HG02885 (cell line): ENCODE results near the gene ENOX1.

Source experiments
- ATAC-seq: cut with Tn5 transposase; IDR thresholded peaks from one replicate; pipeline ENCODE4 v1.9.1; 2021; ENCODE audit warnings: mild to moderate bottlenecking; ENCODE audit not compliant: unreplicated experiment, poor library complexity

Gene ENOX1

DNA sequence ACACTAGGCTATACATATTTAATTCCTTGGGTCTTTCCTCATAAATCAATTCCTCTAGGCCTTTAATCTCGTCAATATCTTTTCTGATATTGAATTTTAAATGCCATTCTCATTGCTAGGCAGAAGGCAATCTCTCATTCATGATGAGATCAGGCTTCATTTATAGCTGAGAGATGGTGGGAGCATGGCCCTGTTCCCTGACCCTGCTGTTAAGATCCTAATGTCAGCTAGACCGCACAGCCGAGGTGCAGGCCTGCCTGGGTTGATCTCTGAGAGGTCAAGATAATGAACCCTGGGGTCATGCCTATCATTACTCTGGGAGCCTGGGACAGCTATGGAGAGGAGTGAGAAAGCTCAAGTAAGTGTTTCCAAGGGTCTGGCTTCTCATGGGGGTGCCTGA is 509.6 kb downstream of the ENOX1 start:
- ATAC-seq: no peak

DNA sequence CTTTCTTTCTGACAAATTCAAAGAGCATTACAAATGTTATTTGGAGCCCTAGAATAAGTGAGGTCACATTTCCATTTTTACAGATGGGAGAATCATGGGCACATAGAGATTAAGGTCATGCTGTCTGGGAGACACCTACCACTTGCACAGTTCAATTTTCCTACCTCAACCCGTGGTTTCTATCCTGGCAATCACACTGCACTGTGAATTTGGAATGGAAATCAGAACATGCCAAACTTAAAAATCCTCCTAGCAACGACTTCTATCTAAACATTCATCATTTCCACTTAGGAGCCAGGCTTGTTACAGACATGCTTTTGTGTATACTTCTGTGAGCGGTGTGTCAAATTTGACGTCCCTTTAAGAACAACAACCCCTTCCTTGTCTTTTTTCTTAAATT is 511.9 kb downstream of the ENOX1 start:
- ATAC-seq: no peak

DNA sequence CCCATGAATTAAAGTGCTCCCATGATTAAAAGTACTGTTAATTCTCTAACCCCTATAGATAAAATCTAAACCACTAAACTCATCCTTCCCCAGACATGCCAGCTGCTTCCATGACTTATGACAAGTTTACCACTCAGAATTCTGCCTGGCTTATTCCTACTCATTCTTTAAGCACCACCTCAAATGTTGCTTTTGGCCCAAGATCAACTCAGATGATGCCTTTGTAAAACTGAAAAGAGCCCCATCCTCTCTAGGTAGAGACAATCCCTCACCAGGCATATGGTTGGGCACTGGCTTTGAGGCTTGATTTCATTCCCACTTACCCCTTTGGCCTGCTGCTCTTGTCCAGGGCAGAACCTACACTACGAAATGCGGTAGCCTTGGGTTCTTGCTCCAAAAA is 513.4 kb downstream of the ENOX1 start:
- ATAC-seq: no peak

DNA sequence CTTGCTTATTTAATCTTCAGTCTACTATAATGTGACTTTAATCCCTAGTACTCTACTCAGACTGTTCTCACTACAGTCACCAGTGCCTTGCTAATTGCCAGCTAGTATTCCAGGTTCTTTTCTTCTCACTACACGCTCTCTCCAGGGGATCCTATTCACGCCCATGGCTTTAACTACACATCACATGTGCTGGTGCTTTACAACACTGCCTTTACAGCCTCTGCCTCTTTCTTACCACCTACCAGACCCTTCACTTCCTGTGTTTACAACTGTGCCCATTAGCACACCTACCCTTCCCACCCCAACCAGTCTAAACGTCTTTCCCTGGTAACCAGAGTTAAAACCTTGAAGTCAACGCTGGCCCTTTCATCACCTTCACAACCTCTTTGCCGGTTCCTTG is 513.9 kb downstream of the ENOX1 start:
- ATAC-seq: no peak

DNA sequence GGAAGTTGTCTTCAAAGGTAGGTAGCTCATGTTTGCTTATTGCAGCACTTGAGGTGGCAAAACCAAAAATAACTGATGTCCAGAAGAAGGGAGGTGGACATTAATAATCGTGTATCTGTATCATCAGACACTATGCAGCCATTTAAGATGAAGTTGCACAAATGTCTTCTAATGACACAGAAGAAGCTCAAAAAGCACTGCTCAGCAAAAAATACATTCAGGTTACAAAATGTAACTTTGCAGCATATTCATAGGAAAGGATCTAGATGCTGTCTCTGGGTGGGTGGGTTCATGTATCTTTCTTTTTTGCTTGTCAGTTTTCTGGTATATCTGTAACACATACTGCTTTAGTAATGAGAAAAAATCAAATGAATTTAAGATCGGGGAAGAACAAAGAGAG is 515.6 kb downstream of the ENOX1 start:
- ATAC-seq: no peak

DNA sequence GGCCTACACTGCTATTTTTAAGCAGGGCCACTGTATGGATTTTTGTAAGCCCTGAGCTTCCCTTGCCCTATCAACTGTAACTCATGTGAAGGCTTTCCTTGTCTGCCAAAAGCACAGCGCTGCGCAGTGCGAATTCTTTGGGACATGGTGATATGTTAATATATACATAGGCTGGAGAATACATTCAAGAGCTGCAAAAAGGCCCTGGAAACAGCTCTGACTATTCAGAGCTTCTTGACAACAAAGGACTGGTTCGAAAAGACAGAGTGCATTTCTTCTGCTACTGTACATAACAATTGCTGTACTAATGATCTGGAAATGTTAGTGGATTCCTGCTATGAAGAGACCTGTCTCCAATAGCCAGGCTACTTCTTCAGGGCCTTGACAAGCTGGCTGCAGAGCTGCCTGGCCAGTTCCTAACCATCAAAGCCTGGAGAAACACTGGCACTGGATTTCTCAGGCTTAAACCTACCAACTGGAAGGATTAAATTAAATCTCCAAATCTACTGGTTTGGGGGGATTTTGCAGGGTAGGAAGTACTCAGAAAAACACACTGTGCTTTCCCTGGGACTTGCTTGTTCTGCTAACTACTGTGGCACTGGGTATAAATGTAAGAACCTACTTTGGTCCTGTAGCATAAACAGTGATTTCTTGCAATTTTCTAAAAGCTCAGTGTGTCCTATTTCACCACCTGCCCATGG is 516.5 kb downstream of the ENOX1 start:
- ATAC-seq: no peak

DNA sequence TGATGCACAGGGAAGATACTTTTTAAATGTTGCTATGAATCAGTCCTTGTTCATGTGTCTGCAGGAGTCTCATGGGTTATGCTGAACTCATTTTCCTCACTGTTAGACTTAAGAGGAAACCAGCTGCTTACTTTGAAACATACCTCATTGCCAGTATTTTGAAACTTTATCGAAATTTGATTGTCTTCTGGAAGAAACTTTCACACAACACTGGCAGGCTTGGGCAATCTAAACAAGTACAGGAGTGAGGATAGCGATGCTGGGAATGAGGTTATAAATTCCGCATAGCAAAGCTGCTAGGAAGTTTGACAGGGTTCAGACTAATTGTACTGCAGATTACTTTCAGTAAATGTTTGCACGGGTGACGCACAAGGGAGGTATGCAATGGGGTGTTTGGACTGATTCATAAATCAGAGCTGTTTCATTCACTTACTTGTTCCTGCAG is 517.7 kb downstream of the ENOX1 start:
- ATAC-seq: no peak

DNA sequence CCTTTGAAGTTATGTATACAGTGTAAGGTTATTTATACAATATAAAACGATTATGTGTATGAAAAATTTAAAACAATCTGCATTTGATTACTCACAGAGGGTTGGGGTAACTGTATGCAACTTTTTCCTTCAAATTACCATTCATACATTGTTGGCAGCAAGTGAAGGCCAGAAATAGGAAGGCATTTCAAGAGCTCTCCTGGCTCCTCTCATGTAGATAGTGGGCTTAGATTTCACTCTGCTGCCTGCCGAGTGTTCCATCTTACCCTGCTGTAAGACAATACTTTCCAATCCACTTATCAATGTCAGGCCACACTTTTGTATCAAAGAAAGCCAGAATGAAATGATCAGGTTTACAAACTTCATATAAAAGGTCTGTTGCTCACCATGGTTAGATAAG is 518.1 kb downstream of the ENOX1 start:
- no peak for ATAC-seq

DNA sequence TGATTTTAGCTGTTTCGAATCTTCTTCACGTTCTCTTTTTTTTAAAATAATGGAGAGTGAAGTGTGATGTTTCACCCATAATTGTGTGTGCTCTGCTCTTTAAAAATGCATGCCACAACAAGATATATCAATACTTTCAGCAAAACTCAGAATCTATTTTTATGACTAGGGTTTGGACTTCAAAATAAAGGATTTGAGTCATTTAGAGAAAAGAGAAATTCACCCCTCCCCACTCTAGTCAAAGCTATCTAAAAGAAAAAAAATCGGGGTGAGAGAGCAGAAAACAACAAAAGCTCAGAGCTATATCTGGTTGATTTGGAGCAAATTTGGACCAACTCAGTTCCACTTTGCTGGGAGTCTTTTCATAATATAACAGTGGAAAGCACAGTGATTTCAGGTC is 518.9 kb downstream of the ENOX1 start:
- ATAC-seq: peak; percentile 62

DNA sequence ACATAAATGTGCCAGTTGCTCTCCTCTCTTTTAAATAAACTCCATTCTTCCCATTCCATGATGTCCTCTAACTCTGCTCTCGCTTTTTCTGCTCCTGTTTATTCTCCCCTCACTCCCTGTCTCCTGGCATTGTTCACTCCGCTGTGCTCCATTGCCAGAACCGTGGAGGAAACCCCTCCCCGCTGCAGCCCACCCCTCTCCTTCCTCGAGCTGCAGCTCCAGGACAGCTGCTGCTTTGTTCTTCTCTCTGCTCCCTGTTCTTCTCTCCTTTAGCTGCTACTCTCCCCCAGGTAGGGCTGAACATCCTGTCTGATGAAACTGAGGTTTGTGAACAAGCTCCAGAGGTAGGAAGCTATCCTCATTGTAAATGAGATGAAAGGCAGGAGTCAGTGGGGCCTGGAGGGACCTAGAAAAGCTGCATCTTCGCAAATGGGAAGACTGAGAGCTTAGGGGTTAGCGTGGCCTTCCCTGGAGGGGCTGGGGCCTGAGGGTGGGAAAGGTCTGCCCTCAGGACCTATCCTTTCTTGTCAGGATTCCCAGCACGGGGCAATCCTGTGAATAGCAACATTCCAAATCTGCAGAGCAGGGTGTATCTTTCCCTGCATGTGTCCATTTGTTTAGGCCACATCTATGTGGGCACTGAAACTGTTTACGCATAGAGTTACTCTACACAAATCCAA is 519.7 kb downstream of the ENOX1 start:
- no peak for ATAC-seq

DNA sequence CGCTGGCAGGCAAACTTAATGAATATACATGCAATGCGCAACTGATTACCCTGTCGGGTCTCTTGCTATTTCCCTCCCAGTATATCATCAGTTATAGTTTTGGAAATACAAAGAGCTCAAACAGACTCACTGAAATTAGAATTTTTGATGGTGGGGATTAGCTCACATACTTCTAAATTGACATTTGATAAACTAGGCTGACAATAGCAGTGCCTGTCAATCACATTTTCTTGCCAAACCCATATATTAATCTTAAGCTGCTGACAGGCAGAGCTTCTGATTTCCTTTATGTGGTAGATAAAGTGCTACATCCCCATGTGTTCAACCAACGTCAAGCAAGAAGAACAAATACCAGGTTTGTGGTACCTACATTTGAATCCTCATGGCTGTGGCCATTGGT is 521.7 kb downstream of the ENOX1 start:
- no peak for ATAC-seq

DNA sequence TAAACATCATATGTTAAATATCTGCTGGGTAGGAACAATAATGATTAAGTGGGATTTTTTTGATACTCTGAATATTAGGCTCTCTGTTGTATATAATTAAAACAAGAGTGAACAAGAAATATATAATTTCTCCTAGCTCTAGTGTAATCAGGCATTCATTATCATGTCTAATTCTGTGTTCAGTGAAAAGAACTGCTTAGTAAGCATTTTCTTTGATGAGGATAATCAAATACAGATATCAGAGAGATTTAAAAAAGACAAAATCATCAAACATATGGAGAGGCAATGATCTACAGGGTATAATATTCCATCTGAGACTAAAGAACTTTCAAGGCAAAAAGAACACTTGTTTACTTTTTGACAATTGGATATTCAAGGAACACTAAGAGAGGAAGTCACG is 522.3 kb downstream of the ENOX1 start:
- ATAC-seq: no peak

DNA sequence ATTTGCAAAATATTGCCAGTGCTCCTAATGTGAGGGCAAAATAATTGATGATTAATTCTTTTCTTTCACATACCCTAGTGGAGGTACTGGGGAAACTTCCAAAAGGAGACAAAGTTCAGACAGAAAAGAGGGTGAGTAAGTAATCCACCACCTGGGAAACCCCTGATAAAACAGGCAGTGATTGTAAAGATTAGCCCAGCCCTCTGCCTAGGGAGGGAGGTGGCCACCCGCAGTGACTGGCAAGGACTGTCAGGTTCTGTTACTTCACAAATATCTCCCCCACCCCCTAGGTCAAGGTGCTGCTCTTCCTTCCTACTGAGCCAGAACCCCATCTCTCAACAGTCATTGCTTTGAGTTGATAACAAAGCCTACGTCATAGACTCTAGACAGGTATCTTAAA is 523.7 kb downstream of the ENOX1 start:
- ATAC-seq: no peak

DNA sequence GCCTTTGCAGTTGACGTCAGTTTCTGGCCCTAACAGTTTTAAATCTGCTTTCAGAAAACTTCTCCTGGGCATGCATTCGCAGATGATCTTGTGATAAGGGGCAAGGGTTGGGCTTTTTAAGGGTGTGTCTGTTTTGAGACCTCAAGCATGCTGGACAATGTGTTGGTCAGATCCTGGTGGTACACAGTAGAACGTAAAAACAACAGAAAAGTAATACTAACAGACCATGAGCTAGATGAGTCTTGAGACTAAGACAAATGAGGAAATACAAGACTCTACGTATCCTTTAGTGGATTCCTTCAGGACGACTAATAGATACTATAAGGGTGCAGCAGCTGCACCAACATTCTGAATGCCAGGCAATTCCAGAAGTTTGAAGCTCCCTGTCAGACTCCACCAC is 525.8 kb downstream of the ENOX1 start:
- ATAC-seq: no peak

DNA sequence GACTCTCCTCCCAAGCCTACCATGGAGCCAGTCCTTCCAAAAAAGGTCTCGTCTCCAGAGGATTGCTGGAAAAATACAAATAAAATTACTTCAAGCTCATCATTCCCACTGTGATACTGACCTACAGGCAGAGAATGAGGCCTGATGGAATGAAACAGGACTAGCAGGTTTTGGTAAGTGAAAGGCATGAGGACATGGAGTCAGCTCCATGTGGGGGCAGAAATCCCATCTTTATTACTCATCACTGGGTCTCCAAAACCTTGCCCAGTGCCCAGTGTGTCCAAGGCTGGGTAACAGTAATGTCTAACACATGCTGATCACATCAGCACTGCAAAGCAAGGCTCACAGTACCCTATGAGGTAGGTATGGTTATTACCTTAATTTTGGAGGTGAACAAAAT is 528.0 kb downstream of the ENOX1 start:
- ATAC-seq: no peak

DNA sequence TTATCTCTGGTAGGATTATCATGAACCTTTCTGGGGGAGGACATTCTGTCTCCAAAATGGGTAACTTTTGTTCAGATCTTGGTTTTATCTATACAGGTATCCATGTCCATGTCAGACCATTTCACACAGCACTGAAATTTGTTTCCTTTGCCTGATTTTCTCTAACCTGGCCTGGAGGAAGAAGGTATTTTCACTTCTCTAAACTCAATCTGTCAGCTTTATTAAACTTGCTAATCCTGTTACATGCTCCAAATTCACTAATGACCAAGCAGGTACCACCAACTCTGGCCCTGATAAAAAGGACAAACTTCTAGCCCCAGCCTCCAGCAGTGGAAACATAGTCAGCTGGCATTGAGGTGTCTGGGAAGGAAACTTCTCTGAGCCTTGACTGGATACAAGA is 529.0 kb downstream of the ENOX1 start:
- ATAC-seq: peak; percentile 39

DNA sequence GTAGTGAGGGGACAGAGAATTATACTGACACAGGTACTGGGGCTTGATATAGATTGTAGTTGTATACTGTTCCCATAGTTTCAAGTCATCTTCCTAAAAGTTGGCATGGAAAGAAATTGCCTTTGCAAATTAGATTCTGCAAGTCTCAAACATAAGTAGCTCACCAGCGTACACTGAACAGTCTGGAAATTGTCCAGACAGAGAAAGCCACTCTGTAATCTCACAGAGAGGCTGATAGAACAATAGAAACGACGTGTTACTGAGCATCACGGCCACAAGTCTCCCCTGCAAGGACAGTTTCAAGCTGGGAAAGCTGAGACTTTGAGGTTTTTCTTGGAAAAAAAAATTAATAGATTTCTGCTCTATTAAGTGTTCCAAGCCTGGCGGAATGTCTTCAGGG is 534.8 kb downstream of the ENOX1 start:
- ATAC-seq: no peak

DNA sequence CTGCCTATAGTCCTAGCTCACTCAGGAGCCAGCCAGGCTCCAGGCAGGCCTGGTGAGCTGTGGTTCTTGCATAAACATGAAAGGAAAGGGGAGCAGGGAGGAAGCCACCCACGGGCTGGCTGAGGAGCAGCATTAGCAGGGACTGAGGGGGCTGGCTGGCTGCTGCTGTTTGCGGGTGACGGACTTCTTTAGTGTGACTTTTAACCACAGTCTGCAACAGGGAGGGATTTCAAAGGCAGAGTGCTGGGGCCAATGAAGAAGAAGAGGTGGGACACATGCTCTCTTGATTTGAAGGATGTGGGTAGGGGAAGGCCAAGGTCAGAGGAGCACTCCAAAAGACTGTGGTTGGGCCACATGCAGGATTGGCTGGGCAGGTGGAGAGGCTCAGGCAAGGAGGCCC is 540.4 kb downstream of the ENOX1 start:
- ATAC-seq: no peak

DNA sequence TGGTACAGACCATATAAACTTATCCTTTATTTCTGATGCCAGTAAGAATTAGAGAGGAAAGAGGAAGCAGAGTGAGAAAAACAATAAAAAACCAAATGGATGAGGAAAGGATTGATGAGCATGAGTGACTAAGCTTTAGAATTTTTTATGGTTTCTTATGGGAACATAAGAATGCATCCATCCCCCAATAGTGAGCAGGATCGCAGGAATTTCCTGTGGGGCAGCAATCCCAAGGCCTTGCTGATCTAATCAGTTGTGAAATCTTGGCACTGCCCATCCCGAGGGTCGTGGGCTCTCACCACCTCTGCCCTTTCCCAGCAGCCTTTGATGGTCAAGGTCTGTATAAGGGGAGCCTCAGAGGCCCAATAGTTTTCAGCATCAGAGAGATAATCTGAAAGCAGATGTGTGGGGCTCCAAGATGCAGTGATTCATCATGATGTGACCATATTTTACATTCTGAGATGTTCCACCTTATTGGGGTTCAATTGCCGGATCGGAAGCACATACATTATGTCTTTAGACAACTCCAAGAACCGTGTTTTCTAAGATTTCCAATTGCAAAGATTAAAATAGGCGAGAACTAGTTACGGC is 541.3 kb downstream of the ENOX1 start:
- ATAC-seq: no peak

DNA sequence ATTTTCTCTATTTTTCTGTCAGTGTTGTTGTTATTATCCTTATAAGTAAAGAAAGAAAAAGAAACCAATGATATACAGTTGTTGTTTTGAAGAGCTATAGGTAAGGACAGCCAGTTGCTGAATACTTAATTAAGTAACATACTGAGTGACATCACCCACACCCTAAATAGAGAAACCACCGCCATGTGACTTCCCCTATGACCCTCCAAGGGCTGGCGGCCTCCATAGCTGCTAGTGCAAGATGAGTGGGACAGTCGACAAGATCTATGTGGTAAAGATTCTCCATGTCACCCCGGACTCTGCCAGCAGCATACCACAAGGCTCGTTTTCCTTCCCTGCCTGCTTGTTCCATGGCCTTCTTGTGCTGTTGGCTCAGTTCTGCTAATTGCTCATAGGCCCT is 542.3 kb downstream of the ENOX1 start:
- ATAC-seq: no peak

DNA sequence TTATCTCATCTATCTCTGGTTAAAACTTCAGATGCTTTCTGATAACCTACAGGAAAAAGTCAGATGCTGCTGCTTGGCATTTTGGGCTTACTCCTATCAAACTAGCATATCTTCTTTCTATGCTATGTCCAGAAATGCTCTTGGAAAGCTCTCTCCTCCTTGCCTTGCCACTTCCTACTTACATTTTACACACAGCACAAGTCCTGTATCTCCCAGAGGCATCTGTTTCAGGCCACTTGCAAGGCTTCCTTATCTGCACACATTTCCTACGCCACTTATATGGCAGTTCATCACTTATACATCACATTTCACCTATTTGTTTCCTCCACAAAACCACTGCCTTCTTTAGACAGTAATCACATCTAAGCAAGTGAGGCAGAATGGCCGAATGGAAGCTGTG is 543.1 kb downstream of the ENOX1 start:
- no peak for ATAC-seq

DNA sequence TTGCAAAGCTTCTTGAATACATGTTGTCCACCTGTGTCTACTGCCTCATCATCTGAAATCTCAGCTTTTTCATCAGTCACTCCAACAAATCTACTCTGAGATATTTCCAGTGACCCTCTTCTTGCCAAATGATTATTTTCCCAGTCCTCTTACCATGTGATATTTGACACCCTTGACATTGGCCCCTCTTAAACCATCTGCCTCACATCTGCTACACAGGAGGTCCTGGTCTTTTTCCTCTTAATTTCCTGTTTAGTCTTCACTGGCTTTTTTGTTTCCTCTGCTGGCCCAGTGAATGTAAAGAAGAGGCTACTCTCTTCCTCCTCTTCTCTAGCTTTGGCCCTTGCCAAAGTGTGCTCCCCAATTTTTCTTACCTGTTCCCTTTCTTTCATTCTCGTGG is 544.7 kb downstream of the ENOX1 start:
- no peak for ATAC-seq
